Kidney tubule cell (primary cell): ENCODE data around the gene DAW1.

Experiments
- DNase-seq: peaks from one replicate; pipeline ENCODE4 v3.0.0-alpha.2; 2018; ENCODE audit warnings: low spot score

The DAW1 gene

DNA sequence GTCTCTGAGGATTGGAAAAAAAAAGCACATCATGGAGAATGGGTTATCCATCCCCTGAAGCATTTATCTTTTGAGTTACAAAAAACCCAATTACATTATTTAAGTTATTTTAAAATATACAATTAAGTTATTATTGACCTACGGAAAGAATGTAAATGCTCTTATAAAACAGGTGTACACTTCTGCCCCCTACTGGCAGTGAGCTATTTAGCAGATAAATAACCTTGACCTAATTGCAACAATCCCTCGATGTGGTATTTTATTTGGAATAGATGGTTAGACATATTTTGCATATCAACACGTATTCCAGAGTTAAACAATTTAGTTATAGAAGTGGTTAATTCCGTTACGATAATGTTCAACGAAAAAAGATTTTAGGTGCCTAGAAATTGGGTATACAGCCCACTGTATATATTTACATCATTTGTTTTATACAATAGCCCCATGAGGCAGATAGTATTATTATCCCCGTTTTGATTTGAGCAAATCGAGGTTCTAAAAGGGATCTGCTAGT lies 9.1 kb upstream of the DAW1 start:
- DNase-seq: peak; percentile 68

DNA sequence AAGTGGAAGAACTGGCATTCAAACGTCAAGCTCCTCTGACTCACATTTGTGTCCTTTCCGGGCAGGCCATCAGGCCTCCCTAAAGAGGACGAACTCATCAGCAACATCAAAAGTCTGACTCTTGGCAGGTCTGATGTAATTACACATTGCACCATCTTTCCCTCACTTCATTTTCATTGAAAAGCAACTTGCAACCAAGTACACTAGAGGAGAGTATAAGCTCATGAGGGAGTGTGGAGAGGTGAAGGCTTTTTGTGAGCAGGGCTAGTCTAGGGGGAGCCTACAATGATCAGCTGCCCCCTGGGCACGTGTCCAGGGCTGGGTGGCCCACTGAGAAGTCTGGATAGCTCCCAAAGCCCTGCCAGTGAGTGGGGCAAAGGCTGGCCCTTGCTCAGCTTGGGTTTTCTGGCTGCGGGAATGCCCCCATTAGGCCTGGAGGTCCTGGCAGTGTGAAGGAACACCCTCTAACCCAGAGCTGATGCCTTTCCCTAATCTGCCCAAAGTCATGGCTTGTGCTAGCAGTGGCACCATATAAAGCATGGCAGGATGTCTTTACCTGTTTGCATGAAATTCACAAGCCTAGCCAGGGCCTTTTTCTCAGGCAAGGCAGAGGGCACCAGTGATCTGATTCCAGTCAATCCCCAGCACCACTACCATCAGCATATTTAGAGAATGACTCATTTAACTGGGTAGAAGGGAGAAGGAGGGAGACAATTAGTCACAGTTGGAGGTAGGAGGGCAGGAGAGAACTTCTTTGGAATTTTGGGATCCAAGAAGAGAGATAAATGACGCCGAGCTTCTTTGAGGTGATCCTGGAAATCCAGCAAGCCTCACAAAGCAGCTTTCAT lies 8.5 kb upstream of the DAW1 start:
- DNase-seq: peak; percentile 94

DNA sequence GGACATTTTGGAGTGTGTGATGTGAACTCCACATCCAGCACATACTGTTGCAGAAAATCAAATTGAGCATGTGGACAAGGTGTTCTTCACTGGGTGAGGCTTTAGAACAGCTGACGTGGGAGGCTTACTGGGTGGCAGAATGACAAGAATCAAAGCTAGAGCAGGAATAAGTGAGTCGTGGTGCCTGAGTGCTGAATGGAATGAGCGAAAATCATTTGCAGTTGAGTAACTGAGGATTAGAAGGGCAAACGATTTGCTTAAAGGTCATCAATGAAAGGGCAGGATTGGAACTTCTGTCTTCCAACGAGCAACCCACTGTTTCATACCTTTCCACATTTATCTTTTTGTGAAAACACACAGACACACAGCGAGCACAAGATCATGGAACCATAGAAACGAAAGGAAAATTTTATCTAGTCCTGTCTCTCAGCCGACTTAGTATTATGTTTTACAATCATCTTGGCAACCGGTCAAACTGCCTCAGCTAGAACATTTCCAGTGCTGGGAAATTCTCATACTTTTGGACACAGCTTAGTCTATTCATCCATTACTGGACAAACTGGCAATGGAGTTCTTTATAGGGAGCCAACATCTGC lies 7.2 kb upstream of the DAW1 start:
- DNase-seq: no peak

DNA sequence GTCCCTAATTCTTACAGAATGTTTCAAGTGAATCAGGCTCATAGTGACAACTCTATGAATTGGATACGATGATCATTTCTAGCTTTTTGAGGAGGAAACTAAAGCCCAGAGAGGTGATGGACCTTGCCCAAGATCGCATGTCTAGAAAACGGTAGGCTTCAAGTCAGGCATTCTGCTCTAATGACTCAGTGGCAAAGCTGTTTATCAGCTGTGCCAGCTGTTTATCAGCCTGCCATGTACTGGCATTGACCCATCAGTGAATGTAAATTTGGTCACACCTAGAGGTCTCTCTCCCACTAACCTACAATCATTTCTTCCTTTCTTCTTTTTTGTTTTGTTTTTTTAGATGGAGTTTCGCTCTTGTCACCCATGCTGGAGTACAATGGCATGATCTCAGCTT lies 6.1 kb upstream of the DAW1 start:
- no peak for DNase-seq

DNA sequence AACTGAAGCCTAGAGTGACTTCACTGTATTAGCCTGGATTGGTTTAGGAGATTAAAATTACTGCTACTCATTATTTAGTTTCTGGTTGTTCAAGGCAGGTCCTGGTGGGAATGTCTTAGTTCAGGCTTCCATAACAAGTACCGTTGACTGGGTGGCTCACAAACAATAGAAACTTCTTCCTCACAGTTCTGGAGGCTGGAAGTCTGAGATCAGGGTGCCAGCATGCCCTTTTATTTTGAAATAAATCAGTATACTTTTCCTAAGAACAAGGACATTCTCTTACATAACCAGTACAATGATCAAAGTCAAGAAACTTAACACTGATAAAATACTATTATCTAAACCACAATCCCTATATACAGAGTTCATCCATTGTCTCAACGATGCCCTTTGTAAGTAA lies 4.0 kb upstream of the DAW1 start:
- no peak for DNase-seq

DNA sequence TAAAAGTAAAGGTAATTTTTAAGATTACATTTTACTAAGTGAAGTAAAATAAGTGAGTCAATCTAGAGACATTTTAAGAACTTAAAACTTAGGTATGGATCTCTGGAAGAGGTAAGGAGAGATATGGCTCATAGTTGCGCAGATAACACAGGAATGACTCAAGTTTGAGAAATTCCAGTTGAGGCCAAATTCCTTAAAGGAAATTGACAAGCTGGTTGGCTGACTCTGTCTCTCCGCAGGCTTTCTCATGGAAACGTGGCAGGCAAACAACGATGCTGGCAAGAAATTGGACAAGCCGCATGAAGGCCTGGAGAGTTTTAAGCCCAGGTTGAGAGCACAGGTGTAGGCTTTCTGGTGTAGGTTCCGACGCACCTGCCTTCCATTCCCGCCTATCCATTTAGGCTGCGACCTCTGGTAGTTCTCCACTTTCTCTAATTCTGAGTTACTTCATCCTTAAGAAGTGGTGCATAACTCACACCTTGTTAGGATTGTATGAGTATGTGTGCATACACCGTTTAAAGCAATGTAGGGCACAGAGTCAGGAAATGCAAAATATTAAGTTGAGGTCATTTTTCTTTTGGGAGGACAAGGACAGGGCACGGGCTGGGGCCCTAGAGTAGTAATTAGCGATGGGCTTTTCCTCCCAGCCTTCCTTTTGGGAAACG lies 589 bp upstream of the DAW1 start:
- peak; percentile 84 for DNase-seq

DNA sequence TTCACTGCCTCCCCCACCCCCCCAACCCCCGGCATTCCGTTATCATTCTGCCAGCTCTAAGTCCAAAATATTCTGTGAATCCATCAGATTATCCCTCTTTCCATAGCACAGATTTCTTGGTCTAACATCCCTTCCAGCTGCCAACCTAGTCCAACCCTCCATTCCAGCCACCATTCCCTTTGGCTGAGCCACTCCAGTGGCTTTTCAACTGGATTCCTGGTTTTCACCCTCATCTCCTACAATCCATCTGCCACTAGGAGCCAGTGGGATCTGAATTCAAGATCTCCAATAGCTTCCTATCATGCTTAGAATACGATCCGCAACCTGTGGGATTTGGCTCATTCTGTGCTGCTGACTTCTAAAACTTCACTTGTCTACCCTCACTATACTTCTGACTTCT lies 1.2 kb downstream of the DAW1 start:
- DNase-seq: no peak

DNA sequence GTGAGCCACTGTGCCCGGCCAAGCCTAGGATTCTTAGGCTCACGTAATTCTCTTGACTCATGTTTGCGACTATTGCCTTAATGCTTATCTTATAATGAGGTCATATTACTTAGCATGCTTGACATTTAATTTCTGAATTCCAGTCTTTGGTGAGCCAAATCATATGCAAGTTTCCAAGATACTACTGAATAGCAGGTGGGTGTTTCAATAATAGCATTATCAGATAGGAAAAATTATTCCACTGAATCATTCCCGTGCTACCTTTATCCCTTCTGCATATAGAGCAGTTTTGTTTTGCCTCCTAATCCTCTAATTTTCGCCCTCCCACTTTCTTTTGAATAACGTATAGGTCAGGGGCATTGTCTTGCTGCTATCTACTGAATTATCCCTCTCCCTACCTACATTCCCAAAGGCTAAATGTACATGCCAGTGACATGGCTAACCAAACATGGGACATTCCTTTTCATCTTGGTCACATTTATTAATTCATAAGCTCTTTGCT lies 4.9 kb downstream of the DAW1 start:
- DNase-seq: peak; percentile 47

DNA sequence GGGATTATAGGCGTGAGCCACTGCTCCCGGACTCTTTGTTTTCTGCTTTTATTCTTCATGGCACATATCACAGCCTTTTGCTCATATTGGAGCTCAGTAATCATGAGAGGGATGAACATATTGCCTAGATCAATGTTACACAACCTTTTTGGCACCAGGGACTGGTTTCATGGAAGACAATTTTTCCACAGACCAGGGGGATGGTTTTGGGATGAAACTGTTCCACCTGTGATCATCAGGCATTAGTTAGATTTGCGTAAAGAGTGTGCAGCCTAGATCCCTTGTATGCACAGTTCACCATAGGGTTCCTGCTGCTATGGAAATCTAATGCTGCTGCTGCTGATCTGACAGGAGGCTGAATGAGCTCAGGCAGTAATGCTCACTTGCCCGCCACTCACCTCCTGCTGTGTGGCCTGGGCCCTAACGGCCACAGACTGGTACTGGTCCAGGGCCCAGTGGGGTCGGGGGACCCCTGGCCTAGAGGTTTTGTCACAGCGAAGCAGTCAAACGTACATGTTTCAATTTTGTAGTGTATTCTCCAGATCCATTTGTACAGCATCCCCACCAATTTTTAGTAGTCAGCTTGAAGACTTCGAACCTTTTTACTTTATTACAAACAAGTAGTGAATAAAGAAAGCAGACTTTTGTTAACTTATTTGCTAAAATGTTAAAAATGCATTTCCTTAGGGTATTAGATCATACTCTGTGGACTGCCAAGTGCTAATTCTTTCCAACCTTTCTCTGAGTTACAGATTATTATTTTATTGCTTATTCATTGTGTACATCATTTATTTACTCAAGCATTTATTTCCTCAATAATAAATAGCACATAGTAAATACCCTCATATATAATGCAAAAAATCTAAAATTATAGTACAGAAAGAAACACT lies 6.2 kb downstream of the DAW1 start:
- DNase-seq: no peak

DNA sequence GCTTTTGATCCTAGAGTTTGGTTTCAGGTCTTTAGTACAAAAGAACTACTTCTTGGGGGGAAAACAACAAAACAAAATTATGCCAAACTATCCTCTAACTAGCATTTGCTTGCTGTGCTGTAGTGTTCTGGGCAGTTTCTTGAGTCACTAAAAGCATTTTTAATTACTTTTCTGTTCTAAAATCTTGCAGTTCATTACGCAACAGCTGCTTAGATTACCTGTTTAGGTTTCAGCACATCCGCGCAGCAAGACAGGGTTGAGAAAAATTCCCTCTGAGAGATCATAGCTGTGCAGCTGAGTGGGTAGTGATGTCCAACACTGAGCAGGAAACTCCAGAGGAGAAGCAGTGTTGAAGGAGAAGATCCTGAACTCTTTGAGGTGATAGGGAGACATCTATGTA lies 9.0 kb downstream of the DAW1 start:
- DNase-seq: no peak

DNA sequence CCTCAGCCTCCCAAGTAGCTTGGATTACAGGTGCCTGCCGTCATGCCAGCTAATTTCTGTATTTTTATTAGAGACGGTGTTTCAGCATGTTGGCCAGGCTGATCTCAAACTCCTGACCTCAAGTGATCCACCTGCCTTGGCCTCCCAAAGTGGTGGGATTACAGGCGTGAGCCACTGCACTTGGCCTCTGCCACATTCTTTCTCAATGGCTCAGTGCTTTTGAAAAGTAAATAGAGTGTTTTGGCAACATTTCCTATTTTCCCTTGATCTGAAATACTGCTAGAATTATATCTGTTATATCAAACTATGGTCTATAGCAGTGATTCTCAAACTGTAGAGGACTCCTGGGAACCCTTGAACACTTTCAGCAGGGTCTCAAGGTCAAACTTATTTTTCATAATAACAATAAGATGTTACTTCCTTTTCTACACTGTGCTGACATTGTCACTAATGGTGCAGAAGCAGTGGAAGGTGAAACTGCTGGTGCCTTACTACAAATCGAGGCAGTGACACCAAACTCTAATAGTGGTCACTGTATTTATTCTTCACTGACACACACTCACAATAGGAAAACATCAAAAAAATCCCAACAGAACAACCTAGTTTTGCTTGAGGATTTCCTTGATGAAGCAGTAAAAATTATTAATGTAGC lies 10.6 kb downstream of the DAW1 start:
- peak; percentile 30 for DNase-seq

DNA sequence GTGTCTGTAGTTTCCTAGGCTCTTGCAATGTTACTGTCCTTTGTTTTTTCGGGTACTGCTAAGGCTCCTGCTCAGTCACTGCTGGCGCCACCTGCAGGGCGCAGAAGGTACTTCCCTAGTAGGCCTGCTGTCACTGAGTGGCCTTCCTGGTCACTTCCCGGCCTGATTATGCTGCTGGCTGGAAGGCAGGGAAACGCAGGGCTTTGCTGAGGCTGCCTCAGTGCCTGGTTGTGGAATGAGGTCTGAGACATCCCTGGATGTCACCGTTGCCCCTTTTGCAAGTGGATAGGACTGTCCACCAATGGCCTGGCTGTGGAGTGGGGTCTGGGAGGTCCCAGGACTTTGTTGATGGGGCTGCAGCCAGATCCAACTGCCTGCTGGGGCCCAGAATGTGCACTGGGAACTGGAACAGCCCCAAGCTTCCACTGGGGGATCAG lies 13.1 kb downstream of the DAW1 start:
- peak; percentile 84 for DNase-seq

DNA sequence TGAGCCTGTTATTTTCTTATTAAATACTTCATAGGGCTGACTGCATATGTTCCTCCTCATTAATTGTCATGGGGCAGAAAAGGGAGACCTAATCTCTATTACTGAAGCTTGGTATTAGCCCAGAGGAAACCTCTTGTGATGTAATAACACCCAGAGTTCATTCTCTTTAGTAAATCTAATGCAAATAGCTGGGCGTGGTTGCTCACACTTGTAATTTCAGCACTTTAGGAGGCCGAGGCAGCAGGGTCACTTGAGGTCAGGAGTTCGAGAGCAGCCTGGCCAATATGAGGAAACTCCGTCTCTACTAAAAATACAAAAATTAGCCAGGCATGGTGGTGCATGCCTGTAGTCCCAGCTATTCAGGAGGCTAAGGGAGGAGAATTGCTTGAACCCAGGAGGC lies 14.7 kb downstream of the DAW1 start:
- DNase-seq: no peak

DNA sequence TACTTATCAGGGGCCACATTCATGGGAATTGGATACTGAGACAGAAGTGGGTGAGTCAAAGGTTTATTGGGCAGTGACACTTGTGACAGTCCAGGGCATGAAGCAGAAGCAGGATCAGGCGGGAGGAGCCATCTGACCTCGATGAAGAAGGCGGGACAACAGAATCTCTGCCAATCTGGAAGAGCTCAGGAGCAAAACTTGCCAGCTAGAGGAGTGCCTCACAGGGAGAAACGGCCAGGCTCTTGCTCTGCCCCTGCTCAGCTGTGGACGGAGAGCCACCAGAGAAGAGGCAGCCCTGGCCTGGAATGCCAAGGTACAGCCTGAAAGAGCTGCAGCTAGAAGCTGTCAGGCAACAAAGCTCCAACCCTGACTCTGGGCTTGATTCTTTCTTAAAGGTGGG lies 16.9 kb downstream of the DAW1 start:
- DNase-seq: peak; percentile 10

DNA sequence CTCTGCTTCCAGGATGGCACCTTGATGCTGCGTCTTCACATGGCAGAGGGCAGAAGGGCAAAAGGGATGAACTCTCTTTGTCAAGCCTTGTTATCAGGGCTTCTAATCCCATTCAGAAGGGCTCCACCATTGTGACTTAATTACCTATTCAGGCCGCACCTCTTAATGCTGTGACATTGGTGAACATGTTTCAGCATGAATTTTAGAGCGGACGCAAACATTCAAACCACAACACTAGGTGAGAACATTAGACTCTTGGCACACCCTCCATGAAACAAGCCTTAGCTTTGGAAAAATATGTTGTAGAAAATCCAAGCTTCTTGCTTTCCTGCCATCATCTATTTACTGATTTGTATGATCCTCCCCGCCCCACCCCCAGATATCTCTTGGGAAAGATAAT lies 17.9 kb downstream of the DAW1 start:
- no peak for DNase-seq

DNA sequence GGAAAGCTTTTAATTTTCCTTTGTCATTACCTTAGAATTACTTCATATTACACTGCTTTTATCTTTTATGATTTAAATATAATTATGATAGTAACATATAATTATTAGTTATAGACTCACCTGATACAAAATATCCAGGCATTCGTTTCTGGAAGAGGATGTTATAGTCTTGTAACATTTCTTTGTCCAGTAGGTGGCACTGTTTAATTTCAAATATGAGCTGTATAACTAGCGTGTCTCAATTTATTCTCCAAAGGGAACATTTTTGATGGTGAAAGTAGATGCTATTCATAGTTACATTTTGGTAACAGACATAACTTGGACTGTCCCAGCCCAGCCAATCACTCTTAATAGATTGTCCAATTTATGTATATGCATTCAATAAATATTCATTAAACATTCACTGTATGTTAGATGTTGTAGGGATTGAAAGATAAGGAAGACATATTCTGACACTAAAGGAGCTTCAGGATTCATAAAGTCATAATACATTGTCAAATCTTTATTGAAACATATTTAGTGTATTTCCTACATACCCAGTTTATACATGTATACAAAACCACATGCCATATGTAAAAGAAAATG lies 19.2 kb downstream of the DAW1 start:
- DNase-seq: peak; percentile 63

DNA sequence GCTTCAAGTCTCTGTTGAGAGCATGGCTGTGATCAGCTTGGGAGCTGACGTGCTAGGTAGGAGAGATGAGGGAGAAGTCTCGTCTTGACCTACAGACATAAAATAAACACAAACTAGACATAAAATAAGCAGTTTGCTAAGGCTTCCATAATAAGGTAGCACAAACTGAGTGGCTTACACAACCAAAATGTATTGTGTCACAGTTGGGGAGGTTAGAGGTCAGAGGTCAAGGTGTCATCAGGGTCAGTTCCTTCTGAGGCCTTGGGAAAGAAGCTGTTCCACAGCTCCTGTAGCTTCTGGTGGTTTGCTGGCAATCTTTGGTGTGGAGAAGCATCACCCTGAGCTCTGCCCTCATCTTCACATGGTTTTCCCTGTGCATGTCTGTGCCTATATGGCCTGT lies 20.2 kb downstream of the DAW1 start:
- no peak for DNase-seq

DNA sequence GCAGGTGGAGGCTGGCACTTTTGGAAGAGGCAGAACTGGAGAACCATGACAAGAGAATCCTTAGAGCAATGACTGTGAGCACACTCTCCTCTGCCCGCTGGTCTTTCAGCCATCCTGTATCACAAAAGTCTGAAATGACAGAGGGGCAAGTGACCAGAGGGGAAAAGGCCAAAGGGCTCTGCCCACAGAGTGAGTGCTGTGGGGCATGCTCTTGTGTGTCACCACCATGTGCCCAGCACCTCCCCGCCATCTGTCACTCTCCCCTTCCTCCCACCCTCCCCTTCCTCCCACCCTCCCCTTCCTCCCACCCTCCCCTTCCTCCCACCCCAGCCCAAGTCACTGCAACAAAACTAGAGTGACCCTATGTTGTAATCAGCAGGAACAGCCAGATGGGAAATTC lies 31.9 kb downstream of the DAW1 start:
- DNase-seq: no peak

DNA sequence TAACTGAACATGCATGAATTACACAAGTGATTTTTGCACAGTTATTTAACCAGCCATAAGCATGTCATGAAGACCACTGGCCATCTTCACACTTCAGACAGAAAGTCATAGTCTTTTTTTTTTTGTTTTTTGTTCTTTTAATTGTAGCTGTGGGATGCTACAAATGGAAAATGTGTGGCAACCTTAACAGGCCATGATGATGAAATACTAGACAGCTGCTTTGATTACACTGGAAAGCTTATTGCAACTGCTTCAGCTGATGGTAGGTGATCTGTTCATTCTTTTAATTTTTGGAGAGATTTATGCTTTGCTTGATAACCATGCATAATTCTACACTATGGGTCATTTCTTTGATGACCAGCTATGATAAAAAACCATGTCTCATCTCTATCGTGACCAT lies 35.6 kb downstream of the DAW1 start:
- DNase-seq: no peak

DNA sequence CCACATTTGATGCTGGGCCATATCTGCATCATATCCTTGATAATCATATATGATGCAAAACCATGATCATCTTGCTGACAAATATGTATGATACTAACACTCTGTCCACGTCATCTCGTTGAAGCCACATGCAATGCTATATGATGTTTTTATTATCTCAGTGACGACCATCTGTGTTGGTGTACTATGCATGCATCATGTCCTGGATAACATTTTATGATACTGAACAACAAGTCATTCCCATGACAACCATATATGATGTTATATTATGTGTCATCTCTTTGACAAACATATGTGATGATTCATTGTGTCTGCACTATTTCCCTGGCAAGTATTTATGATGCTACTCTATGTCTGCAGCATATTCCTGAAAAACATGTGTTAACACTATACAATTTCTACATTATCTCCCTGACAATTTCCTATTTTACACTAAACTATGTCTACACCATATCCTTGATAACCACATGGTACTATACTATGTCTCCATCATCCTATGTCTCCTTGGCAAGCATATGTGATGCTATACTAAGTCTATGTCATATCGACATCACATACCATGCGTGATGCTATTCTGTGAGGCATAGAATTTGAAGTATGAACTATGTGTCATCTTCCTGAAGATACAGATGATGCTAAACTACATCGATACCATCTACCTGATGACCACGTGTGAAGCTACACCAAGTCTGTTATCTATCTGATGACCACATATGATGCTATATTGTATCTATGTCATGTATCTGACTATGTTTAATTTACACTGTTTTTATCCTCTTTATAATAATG lies 37.0 kb downstream of the DAW1 start:
- peak; percentile 1 for DNase-seq
